ENCODE results near the gene RND1.

DNA sequence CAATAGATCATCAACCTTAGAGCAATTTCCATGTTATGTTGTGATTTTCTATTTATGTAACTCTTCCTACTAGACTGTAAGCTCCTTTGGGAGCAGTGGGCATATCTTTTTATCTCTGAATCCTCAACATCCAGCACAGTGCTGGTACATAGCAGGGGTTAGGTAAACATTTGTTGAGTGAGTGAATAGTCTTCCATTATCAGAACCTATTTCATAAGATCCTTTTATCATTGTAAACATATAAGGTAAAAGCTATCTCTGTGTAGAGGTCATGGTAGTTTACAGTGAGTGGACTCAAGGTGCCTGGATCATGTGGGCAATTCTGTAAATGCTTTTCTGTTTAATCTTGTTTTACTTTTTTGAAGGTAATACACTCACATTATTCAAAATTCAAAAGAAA is 44.5 kb upstream of the RND1 start:
- no peak for TF ChIP-seq POLR2A (IDR thresholded peaks at IDR 0.05)
- TF ChIP-seq, protein P1, sequence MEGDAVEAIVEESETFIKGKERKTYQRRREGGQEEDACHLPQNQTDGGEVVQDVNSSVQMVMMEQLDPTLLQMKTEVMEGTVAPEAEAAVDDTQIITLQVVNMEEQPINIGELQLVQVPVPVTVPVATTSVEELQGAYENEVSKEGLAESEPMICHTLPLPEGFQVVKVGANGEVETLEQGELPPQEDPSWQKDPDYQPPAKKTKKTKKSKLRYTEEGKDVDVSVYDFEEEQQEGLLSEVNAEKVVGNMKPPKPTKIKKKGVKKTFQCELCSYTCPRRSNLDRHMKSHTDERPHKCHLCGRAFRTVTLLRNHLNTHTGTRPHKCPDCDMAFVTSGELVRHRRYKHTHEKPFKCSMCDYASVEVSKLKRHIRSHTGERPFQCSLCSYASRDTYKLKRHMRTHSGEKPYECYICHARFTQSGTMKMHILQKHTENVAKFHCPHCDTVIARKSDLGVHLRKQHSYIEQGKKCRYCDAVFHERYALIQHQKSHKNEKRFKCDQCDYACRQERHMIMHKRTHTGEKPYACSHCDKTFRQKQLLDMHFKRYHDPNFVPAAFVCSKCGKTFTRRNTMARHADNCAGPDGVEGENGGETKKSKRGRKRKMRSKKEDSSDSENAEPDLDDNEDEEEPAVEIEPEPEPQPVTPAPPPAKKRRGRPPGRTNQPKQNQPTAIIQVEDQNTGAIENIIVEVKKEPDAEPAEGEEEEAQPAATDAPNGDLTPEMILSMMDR (IDR thresholded peaks at IDR 0.05), result no peak
